ENCODE data around the gene IQGAP2.
"Not testable (repeated sequence)": the region's sequence is repeated elsewhere in the genome, so short reads cannot be mapped to it uniquely, and the experiment has no call there.

The IQGAP2 gene

DNA sequence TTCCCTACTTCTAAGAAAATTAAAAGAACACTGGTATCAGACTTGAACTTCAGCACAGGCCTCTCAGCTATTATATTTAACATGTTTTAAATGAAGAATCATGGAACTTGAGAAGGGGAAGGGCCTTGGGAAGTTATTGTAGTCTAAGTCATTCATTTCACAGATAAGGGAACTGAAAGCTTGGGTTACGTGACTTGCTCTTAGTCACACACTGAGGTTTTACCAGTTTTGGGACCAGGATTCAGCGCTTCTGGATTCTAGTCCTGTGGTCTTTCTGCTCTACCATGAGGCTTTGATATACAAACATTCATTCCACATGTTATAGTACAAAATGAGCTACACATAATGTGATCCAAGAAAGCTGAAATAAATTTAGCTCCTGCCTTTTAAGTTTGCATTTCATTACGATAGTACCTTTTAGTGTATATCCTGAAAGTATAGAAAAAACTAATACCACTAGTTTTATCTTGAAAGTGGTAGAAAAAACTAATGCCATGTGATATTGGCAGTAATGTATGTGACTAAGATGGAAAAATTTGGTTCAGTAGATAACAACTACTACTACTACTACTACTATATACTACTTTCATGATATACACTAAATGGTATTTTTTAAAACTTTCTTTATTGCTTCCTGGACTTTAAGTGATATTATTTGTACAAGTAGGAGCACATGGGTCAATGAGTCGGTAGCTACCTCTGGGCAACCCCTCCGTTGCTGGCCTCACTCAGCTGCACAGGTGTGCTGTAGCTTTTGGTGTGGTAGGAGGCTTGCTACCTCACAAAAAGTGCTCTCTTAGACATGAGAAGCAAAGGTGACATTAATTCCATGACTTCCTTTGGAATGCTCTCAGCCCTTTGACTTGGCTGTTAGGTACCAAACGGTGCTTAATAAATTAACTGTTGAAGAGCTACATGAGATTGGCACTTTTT, 179.4 kb downstream of the IQGAP2 start:
- DNase-seq: peak; percentile 75

DNA sequence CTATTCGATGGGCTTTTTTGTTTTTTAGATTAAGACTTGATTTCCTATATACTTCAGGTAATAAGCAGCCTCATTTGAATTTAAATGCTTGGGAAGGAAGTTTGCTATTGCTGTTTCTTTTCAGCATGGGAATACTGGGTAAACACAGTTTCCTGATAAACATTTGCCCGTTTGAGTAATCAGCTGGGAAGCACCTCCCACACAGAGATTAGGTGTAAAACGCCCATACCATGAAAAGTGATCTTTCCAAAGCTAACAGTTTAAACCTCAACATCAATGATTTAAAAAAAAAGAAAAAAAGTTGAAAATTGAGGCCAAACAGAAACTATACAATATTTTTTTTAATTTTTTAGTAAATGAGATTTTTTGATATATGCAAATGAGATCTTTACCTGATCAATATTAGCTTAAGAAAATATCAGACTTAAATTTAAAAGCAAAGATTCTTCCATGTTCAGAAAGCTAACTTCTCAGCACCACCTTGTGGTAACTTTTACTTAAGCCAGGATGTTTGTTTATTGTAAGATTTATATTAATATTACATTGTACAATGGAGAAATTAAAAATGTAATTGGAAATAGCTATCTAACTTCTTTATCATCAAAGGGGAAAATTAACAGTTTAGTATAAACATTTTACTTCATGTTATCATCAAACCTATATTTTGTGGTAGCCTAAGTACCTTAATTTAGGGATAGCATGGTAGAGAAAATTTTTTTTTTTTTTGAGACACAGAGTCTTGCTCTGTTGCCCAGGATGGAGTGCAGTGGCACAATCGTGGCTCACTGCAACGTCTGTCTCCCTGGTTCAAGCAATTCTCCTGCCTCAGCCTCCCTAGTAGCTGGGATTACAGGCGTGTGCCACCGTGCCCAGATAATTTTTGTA, 180.3 kb downstream of the IQGAP2 start:
- peak; percentile 61 for DNase-seq

DNA sequence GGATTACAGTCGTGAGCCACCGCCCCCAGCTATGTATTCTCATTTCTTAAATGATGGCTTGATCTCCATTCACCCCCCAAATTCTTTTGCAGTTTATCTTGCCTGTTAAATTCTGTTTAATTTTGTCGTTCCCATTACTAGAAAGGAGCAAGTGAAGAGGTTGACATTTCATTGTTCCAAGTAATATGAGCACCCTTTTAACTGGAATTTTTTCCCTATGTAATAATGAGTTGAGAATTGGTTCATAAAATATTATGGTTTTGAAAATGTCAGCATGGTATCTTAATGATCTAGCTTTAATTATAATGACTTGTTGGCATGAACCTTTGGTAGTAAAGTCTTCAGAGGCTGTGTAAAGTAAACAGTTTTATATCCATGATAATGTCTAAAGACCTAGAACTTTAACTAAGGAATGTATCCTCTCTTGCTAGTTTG, 182.7 kb downstream of the IQGAP2 start:
- DNase-seq: no peak

DNA sequence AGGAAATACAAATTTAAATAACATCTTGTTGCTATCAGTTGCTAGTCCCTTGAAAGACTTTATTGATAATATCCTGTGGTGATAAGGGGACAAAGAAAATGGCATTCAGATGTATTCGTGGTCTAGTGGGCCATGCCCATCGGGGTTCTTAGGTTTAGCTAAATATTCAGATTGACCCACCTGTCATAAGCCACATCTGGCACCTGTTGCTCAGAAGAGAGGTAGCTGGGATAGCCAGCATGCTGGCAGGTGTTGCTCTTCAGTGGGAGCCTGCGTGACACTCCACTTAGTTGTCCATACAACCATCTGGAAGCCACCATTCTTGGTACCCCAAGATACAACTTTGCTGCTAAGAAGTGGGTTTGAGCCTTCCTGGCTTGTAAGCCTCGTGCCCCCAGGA, 183.4 kb downstream of the IQGAP2 start:
- DNase-seq: no peak

DNA sequence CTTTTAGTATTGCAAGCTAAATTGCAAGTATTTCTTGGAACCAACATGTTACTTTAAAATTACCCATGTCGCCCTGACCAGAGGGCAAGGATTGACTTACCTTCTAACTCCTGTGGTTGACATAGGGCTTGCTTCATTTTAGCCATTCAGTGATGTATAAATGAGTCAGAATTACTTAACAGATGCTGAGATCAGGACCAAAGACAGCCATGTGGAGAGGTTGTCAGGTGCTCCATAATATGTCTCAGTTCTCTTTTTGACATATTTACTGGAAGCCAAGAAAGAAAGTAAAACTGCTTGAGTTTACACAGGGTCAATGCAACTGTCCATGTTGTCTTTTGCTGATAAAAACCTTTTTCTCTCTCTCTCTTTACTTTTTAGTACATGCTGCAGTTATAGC, 186.9 kb downstream of the IQGAP2 start:
- DNase-seq: no peak

DNA sequence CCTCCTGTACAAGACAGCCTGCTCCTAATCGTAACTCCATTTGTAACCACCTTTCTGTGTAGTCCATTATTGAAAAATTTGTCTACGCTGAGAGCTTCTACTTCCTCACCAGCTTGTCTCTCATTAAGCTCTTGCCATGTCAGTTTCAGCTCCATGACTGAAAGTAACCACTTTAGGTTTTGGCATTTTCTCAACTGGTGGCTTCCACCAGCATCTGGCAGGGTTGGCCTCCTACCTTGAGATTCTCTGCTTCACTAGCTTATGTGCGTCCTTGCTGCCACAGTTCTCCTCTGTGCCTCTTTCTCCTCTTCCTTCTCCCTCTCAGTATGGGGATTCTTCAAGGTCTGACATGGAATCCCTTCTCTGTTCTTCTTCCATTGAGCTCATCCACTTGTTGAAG, 188.3 kb downstream of the IQGAP2 start:
- no peak for DNase-seq

DNA sequence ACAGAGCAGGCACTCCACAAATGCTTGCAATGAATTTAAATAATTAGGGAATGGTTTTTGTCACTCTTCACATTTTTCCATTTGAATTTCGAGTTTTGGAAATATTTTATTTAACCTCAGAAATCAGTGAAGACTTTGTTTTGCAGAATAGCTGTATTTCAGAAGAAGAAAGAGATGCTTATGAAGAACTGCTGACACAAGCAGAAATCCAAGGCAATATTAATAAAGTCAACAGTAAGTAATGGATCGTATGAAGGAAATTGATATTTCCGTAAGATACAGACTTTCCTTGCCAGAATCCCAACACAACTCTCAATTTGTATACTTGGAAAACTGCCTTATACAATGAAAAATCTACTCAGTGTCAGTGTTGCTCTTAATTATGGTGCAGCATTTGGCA, 189.6 kb downstream of the IQGAP2 start:
- DNase-seq: no peak

DNA sequence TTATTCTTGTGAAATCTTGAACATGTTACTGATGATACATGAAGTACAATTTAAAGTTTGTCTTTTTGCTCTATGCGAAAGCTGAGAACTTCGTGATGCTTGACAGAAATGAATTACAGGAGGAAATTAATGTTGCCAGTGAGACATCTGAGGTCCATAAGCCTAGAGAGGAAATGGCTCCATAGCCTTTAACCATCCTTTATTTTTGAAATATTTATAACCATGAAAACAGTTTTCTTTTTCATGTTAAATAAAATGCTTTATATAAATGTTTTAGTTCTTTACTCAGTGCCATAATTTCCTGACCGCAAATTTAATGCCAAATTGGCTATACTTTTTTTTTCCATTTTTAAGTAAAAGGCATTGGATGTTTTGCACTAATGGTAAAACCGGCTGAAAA, 191.0 kb downstream of the IQGAP2 start:
- no peak for DNase-seq

DNA sequence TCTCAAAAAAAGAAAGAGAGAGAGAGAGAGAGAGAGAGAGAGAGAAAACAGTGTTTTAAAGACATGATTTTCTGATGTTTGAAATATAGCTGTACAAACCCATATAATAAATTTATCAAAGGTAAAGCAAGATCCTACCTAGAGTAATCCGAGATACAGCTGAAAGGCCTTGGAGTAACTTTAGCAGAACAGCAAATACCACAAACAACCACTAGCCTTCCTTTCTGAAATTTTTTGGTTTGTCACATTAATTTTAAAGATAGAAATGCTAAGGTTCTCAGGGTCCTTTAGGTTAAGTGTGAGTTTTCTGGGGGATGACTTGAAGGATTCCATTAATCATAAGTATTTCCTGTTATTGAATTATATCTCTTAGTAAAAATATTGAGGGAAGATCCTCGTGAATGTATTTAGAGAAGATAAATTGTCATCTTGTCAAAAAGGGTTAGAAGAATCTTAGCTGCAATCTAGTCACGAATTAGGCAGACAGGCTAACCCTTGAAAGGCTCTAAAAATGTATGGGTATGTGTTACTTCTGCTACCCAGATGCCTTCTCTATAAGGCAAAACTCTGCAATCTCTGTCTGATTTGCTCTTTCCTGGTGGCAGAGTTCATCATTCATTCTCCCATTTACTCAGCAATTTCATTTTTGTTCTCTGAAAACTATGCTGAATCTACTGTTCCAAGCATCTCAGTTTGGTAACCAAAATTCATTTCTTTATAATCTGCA, 192.8 kb downstream of the IQGAP2 start:
- DNase-seq: no peak

DNA sequence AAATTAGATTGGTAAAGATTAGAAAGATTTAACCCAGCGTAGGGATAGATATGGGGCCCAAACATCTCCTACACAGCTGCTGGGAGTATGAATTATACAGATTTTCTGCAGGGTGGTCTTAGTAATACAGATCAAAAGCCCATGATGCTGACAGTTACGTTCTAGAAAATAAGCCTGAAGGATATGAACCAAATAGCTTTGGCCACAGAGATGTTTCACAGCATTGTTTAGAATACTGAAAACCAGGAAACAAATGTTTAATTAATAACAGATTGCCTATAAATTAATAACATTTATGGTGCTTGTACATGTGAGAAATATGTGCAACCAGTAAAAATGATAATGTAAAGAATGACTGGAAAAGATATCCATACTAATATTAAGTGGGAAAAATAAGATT, 195.4 kb downstream of the IQGAP2 start:
- DNase-seq: no peak

DNA sequence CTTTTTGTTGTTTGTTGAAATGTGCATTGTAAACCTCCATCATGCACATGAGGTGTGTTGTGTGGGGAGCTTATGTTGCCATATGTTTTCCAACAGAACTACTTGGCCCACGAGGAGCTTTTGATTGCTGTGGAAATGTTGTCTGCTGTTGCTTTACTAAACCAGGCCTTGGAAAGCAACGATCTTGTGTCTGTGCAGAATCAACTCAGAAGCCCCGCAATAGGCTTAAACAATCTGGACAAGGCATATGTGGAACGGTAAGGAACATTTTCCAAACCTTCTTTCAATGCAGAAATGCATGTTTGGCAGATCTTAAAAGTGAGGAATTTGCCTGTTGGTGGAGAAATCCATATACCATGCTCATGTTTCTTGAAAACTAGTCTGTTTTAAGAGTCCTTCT, 197.6 kb downstream of the IQGAP2 start:
- DNase-seq: no peak

DNA sequence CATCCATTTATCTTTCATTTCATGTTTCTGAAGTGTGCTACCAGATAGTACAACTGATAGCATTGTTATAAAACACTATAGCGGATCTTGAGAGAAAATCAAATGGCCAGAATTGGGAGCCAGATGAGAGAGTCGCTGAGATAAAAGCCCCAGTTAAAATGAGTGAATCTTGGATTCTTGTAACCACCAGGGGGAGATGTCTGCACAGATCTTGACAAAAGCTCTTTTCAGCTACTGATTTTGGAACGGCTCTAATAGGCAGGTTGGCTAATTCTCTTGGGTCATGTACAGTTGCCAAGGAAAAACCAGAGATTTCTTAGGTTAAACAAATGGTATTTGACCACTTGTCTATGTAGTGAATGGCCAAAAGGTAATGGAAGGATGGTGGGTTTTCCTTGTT, 198.4 kb downstream of the IQGAP2 start:
- DNase-seq: peak; percentile 89

DNA sequence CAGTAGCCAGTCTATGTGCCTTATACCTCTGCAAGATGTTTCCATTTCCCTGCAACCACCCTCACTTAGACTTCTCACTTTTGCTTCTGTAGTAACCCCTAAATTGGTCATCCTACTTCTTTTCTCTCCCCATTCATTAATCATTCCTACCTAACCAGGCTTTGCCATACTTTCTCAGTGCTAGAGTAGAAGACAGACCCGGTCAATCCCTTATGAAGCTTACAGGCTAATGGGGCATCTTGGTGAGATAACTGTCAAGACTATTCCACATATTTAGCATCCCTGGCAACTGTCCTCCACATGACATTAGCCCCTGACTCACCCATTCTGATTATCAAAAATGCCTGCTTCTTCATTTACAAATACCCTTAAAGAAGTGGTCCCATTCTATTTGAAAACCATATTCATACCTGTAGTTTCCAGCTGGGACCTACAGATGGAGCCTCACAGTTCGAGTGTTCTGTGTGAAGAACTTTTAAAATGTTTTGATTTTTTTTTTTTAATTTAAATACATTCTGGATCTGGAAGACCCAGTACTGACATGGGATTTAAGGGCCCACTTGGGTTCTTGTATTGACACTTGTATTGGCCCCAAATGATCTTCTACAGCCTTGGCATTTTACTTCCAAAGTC, 199.1 kb downstream of the IQGAP2 start:
- DNase-seq: no peak

DNA sequence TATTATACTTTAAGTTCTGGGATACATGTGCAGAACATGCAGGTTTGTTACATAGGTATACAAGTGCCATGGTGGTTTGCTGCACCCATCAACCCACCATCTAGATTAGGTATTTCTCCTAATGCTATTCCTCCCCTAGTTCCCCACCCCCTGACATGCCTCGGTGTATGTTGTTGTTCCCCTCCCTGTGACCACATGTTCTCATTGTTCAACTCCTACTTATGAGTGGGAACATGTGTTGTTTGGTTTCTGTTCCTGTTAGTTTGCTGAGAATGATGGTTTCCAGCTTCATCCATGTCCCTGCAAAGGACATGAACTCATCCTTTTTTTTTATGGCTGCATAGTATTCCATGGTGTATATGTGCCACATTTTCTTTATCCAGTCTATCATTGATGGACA, 200.9 kb downstream of the IQGAP2 start:
- DNase-seq: not testable (repeated sequence)

DNA sequence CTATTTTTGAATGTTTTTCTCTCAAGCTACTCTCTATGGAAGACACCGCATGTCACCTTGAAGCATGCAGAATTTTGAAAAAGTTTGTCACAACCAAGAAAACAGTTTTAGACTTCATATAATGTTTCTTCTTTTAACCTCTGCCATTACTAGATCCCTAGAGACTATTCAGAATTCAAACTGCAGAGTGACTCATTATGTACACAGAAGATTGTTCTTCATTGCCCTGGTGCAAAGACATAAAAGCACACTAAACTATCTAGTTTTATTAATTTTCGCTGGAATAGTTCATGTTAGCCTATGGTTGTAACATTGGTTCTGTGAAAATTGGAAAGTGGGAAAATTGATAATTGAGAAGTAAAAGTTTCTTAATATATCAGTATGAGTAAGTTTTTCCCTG, 201.8 kb downstream of the IQGAP2 start:
- no peak for DNase-seq

DNA sequence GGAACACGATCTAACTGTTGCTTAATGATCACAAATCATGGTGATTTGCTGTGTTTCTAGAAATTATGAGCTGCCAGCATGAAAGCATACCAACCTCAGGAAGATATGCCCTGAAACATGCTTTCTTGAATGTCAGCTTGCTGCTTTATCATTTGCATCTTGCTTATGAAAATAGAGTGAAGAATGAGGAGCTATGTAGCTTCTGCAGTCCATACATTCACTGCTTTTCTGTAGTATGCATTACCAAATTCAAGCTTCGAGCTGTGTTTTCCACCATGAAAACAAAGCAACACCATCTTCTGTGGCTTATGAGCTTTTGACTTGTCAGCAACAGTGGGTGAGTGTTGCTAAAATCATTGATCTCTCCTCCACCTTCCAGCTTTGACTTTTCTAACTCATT, 203.6 kb downstream of the IQGAP2 start:
- peak; percentile 31 for DNase-seq

DNA sequence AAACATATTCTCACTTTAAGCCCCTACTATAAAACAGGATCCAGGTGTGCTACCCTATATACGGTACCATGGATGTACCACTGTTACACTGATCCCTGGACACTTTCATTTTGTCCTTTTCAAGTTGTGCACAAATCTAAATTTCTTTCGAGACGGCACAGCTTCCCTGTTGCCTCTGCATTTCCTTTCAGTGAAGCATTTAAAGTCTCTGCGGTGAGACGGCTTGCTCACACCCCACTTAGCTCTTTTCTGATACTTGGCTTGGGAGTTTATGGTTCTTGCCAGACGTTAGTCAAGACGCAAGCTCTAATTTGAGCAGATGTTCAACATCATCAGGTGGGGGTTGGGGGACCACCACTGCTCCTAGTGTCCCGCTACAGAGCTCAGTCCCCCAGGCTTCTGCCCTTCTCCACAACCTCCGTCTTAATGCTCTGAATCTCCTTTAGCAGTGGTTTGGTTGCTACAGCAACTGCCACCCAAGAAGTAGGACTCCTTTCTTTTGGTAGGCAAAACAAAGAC, 204.3 kb downstream of the IQGAP2 start:
- DNase-seq: no peak

DNA sequence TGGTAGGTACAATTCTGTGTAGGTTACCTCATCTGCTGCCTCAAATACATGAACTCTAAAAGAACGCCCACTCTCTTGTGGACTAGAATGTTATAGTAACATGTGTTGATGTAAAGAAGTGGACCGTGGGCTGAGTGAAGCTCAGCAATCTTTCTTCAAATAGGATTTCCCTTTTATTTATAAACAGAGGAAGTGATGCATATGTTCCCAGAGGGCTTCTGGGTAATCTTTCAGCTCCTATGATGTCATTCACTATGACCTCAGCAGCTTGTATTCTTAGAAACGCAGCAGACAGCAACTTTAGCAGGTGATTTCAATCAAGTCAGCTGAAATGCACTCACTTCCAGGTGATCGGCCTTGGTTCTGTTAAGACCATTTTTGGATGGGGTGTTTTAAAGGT, 205.7 kb downstream of the IQGAP2 start:
- peak; percentile 28 for DNase-seq

DNA sequence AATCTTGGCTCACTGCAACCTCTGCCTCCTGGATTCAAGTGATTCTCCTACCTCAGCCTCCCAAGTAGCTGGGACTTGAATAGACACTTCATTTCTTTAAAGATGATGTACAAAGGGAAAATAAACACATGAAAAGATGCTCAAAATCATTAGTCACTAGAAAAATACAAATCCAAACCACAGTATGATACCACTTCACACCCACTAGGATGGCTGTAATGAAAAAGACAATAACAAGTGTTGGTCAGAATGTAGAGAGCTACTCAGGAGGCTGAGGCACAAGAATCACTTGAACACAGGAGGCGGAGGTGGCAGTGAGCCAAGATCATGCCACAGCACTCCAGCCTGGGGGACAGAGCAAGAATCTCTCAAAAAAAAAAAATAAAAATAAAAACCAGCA, 207.1 kb downstream of the IQGAP2 start:
- peak; percentile 24 for DNase-seq

DNA sequence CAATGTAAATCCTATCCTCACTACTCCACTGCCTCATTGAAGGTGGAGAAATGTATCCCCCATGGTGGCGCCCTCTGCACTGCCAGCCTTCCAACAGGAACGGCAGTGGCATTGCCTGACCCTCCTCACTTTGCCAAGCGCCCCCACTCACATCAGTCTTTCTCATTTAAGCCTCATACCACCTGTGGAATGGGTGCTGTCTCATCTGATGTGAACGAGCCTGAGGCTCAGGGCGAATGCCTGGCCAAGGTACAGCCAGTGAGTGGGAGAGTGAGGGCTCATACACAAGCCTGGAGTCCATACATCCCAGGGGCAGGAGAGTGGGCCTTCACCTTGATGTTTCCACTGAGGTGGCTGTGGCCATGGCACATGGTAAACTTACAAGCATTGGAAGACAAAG, 209.9 kb downstream of the IQGAP2 start:
- DNase-seq: no peak

DNA sequence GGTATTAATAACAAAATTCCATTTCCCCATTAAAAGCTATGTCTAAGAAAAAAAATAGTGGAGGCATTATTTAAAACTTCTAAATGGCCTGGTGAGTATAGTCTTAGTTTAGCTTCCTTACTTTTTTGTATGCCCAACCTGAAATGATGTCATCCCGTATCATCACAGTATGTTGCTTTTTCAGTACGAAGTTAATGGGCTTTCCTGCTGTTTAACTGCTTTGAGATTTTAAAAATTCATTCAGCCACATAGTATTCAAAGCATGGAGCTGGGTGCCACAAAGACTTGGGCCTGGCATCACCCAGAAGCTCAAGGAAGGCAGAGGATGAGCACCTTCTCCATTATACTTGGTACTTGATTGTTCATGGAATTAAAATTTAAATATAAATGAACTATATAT, 212.7 kb downstream of the IQGAP2 start:
- DNase-seq: no peak

DNA sequence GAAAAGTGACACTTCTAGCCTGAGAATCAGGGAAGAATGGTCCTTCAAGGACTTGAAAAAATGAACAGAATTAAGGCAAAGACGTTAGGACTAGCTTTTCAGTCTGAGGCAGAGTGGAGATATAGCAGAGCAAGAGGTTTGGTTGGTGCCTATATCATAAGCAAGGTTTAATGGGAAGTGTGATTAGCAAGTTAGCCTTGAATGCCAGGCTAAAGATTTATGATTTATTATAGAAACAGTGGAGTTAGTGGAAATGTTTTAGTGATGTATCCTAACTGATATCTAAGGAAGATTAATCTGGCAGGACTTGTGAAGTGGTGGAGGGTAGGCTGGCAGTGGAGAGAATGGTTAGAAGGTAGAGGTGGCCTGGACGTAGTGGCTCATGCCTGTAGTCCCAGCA, 213.1 kb downstream of the IQGAP2 start:
- no peak for DNase-seq

DNA sequence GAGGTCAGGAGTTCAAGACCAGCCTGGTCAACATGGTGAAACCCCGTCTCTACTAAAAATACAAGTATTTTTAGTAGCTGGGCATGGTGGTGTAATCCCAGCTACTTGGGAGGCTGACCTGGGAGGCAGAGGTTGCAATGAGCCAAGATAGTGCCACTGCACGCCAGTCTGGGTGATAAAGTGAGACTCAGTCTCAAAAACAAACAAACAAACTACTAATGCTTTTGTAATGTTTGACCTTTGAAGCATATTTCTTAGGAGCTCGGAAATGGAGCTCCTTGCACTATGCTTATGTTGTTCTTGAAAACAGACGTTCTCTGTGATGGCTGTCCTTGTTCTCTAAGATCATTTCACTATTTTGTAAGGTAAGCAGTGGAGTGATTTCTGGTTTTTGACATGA, 214.1 kb downstream of the IQGAP2 start:
- DNase-seq: no peak

All from hematopoietic multipotent progenitor cell treated with erythropoietin and hydrocortisone succinate and interleukin-3 and kit ligand, for 6 days (in vitro differentiated cells).